HCT116 (cell line): ENCODE results near the gene ZC3H8.

Experiments
- JUND ChIP-seq: IDR thresholded peaks from 2 replicates; pipeline ENCODE4 v1.6.1; 2012
- POLR2A ChIP-seq: IDR thresholded peaks from 2 replicates; pipeline ENCODE4 v1.7.0; 2011; ENCODE audit warnings: borderline replicate concordance; ENCODE audit not compliant: insufficient read depth, insufficient read length; ENCODE audit errors: extremely low read depth
- POLR2AphosphoS5 ChIP-seq: IDR thresholded peaks from 2 replicates; pipeline ENCODE4 v1.6.1; 2011; ENCODE audit warnings: mild to moderate bottlenecking, low read depth, low read length, moderate library complexity
- TF ChIP-seq, protein P1 (sequence below), 3 experiments: fragments of 200-600 bp in 1 of 3; sonication (generic) in 1 of 3; IDR thresholded peaks in 2 of 3; conservative IDR thresholded peaks in 1 of 3; 2 replicates each; pipeline ENCODE4 v1.5.1; 2012 to 2017; ENCODE audit warnings: low read depth in 2 of 3, low read length in 2 of 3, antibody characterized with exemption in 1 of 3, borderline replicate concordance in 1 of 3, control low read depth in 1 of 3, mild to moderate bottlenecking in 1 of 3, mixed read lengths in 1 of 3, mixed run types in 1 of 3, moderate library complexity in 1 of 3; ENCODE audit not compliant: insufficient read depth in 1 of 3
- TF ChIP-seq, protein P2 (sequence below): IDR thresholded peaks from 2 replicates; pipeline ENCODE4 v1.6.1; 2012; ENCODE audit warnings: low read depth

GRCh38 chr2:112275311-112275886 lies 20.6 kb upstream of the ZC3H8 start, which contains the start of gene ZC3H6:
- TF ChIP-seq, protein P1, sequence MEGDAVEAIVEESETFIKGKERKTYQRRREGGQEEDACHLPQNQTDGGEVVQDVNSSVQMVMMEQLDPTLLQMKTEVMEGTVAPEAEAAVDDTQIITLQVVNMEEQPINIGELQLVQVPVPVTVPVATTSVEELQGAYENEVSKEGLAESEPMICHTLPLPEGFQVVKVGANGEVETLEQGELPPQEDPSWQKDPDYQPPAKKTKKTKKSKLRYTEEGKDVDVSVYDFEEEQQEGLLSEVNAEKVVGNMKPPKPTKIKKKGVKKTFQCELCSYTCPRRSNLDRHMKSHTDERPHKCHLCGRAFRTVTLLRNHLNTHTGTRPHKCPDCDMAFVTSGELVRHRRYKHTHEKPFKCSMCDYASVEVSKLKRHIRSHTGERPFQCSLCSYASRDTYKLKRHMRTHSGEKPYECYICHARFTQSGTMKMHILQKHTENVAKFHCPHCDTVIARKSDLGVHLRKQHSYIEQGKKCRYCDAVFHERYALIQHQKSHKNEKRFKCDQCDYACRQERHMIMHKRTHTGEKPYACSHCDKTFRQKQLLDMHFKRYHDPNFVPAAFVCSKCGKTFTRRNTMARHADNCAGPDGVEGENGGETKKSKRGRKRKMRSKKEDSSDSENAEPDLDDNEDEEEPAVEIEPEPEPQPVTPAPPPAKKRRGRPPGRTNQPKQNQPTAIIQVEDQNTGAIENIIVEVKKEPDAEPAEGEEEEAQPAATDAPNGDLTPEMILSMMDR (IDR thresholded peaks at IDR 0.05 in 2 of 3, conservative IDR thresholded peaks at IDR 0.05 in 1 of 3; ENCODE audit: borderline replicate concordance in 1 of 3, insufficient read depth in 1 of 3, low read depth in 2 of 3, low read length in 2 of 3): no peak; a peak in 1 of 6 replicates
- TF ChIP-seq, protein P2, sequence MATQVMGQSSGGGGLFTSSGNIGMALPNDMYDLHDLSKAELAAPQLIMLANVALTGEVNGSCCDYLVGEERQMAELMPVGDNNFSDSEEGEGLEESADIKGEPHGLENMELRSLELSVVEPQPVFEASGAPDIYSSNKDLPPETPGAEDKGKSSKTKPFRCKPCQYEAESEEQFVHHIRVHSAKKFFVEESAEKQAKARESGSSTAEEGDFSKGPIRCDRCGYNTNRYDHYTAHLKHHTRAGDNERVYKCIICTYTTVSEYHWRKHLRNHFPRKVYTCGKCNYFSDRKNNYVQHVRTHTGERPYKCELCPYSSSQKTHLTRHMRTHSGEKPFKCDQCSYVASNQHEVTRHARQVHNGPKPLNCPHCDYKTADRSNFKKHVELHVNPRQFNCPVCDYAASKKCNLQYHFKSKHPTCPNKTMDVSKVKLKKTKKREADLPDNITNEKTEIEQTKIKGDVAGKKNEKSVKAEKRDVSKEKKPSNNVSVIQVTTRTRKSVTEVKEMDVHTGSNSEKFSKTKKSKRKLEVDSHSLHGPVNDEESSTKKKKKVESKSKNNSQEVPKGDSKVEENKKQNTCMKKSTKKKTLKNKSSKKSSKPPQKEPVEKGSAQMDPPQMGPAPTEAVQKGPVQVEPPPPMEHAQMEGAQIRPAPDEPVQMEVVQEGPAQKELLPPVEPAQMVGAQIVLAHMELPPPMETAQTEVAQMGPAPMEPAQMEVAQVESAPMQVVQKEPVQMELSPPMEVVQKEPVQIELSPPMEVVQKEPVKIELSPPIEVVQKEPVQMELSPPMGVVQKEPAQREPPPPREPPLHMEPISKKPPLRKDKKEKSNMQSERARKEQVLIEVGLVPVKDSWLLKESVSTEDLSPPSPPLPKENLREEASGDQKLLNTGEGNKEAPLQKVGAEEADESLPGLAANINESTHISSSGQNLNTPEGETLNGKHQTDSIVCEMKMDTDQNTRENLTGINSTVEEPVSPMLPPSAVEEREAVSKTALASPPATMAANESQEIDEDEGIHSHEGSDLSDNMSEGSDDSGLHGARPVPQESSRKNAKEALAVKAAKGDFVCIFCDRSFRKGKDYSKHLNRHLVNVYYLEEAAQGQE: no peak
- TF ChIP-seq JUND (peak; percentile 87), POLR2A (peak; percentile 76), POLR2AphosphoS5 (peak; percentile 95)
